Measurements from ENCODE around the gene CLEC2L.

The CLEC2L gene

GRCh38 chr7:139557857-139558581 is 34.5 kb downstream of the CLEC2L start:
- no peak for DNase-seq (ENCODE audit: low read depth in 2 of 2)

- DNase-seq (ENCODE audit: low read depth in 2 of 2): no peak
Observed at GRCh38 chr7:139559364-139560105, 36.0 kb downstream of the CLEC2L start.

GRCh38 chr7:139560199-139560598 is 36.7 kb downstream of the CLEC2L start:
- DNase-seq (ENCODE audit: low read depth in 2 of 2): no peak

DNA sequence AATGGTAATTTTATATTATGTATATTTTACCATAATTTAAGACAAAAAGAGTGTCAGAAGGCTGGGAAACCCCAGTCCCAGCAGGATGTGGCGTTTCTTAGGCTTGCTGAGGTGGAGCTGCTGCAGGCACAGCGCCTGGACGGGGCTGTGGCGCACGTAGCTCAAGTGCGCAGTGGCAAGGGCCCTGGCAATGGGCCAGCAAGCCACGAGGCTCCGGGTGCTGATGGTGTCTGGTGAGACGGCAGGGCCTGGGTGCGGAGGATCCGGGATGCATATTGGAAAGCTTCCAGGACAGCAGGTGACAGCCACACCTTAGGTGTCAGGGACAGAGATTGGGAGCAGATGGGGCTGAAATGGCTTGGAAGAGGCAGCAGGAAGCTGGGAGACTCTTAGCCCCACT is 37.2 kb downstream of the CLEC2L start:
- no peak for DNase-seq (ENCODE audit: low read depth in 2 of 2)

- DNase-seq (ENCODE audit: low read depth in 2 of 2): no peak
Observed at GRCh38 chr7:139562491-139562890, 39.0 kb downstream of the CLEC2L start.

- no peak for DNase-seq (ENCODE audit: low read depth in 2 of 2)
Observed at GRCh38 chr7:139562961-139563565, 39.6 kb downstream of the CLEC2L start.

DNA sequence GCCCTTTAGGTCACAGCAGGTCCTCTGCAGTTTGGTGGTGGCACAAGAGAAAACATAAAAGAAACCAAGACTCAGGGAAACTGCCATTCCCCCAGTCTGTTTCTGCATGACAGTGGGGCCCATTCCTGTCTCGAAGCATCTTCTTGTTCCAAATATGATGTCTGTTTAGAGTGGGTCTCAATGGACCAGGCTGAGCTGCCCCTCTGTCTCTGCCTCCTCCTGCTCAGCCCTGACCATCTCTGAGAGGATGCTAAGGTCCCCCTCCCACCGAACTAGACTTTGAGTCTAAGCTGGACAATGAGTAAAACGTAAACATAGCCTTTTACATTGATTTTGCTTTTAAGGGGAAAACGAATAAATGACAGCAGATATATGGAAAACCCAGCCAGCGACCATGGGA is 40.4 kb downstream of the CLEC2L start:
- DNase-seq (ENCODE audit: low read depth in 2 of 2): no peak

DNA sequence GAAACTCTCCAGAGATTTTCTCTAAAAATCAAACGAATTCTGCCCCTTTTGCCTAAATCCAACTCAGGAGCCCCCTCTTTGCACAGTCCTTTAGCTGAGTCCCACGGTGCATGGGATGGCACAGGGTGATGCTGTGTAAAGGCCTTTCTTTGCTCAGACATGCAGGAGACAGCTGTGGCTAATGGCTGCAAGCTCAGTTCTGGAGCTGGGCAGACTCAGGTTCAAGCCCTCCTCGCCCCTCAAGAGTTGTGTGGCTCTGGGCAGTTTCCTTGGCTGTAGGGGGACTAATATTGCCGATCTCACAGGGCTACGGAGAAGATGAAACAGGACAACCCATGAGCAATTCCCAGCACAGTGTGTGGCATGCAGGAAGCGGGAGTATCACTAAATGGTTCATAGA is 42.6 kb downstream of the CLEC2L start:
- no peak for DNase-seq (ENCODE audit: low read depth in 2 of 2)

- no peak for DNase-seq (ENCODE audit: low read depth in 2 of 2)
Observed at GRCh38 chr7:139566736-139567646, 43.5 kb downstream of the CLEC2L start.

DNA sequence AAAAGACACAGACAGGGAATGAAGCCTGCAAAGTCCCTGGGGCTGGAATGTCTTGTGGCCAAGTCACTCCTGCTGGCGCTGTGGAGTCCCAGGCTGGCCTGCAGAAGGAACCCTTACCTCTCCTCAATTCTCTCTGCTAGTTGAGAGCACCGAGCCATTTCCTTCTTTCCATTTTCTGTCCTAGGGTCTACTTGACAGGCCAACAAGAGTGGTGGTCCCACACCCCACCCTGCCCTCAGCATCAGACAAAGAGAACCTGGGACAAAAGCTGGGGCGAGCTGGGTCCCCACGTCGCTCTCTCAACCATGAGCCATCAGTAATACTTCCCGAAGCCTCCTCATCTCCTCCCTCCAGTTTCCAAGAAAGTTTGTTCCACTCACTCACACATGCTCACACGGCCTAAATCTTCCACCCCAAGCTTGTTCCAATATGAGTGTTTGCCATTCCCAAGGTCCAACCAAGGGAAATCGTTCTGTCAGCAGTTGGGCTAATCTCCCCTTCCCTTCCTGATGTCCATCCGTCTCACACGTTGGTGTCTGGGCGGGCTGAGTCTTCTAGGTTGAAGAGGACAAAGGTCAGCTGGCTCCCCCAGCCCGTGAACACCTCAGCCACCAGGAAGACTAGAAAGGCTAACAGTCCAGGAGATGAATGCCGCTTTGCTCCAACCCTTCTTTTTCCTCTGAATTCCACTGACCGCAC is 44.3 kb downstream of the CLEC2L start:
- no peak for DNase-seq (ENCODE audit: low read depth in 2 of 2)

DNA sequence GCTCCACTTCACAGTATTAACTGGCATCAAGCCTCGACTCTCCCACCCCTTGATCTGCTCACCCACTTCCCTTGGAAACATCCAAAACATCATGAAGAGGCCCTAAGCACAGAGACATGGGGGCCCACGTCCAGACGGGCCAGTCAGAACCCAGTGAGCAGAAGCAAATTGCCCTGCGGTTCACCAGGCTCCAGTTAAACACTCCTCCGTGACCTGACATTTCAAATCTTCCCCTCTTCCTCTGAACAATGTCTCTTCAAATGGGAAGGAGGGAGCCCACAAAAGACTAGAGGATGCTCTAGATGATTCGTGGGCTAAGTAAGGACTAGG is 44.8 kb downstream of the CLEC2L start:
- no peak for DNase-seq (ENCODE audit: low read depth in 2 of 2)

DNA sequence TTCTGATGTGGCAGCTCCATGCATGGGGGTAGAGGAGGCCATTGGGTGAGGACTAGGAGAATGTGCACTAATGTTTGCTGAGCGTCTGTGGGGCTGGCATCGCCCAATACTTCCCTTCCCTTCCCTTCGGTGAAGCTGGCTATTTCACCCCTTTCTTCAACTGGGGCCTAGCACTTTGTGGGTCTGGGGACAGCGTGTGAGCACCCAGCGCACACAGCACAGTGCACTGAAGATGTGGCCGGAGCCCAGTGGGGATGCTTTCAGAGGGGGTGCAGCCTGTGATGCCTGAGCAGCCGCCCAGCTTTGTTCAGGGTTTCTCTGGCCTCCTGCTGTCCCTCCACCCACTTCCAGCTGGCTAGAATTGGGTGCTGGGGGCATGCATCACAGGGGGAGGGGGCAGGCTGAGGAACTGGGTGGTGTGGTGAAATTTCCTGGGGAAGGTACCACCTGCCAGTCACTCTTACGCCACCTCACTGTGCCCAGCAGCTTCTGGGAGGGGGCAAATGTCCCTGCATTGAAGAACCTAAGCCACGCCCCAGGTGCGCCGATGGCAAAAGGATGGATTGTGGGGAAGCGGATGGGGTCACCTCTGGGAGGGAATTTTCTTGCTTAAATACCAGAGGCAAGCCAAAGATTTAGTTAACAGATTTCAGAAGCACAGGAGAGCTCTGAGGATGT is 45.5 kb downstream of the CLEC2L start:
- no peak for DNase-seq (ENCODE audit: low read depth in 2 of 2)

GRCh38 chr7:139570119-139570518 is 46.6 kb downstream of the CLEC2L start:
- no peak for DNase-seq (ENCODE audit: low read depth in 2 of 2)

DNA sequence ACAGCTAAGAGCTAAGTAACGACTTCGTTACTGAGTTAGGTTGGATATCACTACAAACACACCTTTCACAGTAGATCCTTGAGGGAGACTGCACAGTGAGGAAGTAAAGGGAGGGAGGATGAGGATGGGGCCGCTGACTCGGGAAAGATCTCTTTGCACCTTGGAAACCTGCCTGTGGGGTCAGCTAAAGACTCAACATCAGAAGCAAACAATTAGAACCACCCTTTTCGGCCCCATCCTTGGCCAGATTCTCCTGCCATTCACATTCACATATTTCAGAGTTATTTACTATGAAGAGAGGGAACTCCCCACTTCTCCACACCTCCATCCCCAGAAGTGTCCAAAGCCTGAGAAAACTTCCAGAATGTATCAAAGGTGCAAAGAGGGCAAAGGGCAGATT is 47.1 kb downstream of the CLEC2L start:
- DNase-seq (ENCODE audit: low read depth in 2 of 2): no peak

- no peak for DNase-seq (ENCODE audit: low read depth in 2 of 2)
Observed at GRCh38 chr7:139571190-139571589, 47.7 kb downstream of the CLEC2L start.

DNA sequence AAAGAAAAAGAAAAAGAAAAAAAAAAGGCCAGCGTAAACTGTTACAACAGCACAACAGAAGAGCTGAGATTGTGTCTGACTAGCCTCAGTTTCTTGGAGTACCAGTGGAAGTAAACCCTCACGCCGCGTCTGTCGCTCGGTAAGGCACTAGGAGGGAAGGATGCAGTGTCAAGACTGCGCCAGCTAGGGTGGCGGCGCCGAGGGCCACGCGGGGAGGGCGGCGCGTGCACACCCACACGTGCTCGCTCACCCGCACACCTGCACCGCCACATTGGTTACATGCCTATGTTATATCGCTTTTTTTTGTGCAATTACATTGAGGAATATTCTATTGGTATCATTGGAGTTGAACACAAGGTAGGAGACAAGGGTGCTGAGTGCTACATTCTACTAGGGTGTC is 48.2 kb downstream of the CLEC2L start:
- DNase-seq (ENCODE audit: low read depth in 2 of 2): no peak

GRCh38 chr7:139572071-139572470 is 48.6 kb downstream of the CLEC2L start:
- DNase-seq (ENCODE audit: low read depth in 2 of 2): no peak

GRCh38 chr7:139572704-139573385 is 49.4 kb downstream of the CLEC2L start:
- no peak for DNase-seq (ENCODE audit: low read depth in 2 of 2)

DNA sequence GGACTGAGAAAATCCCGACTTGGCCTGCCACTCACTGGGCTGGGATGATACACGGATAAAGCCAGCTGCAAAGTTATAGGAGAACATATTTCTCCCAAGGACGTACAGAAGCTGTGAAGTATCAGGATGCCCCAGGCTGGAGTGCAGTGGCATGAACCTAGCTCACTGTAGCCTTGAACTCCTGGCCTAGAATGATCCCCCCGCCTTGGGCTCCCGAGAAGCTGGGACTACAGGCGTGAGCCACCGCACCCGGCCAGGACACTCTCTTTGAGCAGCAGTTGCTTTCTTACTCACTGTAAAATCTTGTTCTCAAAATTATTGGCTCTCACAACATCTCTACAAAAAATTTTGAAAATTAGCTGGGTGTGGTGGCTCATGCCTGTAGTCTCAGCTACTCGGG is 50.4 kb downstream of the CLEC2L start:
- DNase-seq (ENCODE audit: low read depth in 2 of 2): no peak

DNA sequence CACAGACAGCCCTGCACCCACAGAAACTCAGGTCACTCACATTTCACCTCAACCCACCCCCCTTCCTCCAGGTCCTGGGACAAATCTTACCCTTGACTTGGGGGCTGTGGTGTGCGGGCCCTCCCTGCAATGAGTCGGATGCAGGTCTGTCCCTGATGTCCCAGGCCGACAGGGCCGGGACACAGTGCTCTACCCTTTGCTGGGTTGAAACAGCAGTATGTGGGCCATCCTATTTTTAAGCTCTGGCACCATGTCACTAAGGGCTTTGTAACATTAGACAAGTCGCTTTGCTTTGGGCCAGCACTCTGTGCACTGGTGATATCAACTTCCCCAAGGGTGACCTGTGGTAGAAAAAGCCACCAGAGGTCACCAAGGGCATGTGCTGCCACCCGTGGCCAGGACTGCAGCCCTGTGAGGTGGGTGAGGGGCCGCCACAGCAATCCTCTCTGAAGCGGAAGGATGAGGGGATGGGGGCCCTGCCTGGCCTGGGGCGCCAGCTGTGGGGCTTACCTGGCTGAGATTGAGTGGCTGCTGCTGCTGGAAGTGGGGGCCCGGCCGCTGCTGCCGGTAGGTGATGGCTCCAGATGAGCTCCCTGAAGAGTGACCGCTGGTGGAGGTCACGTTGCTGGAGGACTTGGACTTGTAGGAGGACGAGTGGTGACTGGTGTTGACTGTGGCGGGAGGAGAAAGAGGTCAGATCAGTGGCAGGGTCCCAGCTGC is 51.3 kb downstream of the CLEC2L start:
- DNase-seq (ENCODE audit: low read depth in 2 of 2): no peak

Measured in fibroblast of skin of left quadriceps (primary cell).